ENCODE results near the gene SEMA4C.

The SEMA4C gene

GRCh38 chr2:96819876-96820511, 49.9 kb downstream of the SEMA4C start:
- no peak for DNase-seq (ENCODE audit: low read depth)
- no peak overlapping the region for H3K4me3 ChIP-seq (ENCODE audit: low read length)
- no peak for TF ChIP-seq CTCF (conservative IDR thresholded peaks at IDR 0.05; ENCODE audit: low read length)

- no peak for TF ChIP-seq CTCF (conservative IDR thresholded peaks at IDR 0.05; ENCODE audit: low read length)
- no peak overlapping the region for H3K4me3 ChIP-seq (ENCODE audit: low read length)
- no peak for DNase-seq (ENCODE audit: low read depth)
Observed at GRCh38 chr2:96819128-96819875, 50.6 kb downstream of the SEMA4C start.

- no peak overlapping the region; the same call in 1 of the 2 replicates for H3K4me3 ChIP-seq (ENCODE audit: low read length)
- DNase-seq (ENCODE audit: low read depth), result no peak
Observed at GRCh38 chr2:96817882-96818281, 52.0 kb downstream of the SEMA4C start.

GRCh38 chr2:96816836-96817702, 52.8 kb downstream of the SEMA4C start:
- peak overlapping the region; percentile 65 for H3K4me3 ChIP-seq (ENCODE audit: low read length)
- DNase-seq (ENCODE audit: low read depth), result peak; percentile 15
- TF ChIP-seq CTCF (conservative IDR thresholded peaks at IDR 0.05; ENCODE audit: low read length), result no peak

More at GRCh38 chr2:96817882-96818281, 52.0 kb downstream of the SEMA4C start:
- no peak for TF ChIP-seq CTCF (conservative IDR thresholded peaks at IDR 0.05; ENCODE audit: low read length)

- TF ChIP-seq CTCF (conservative IDR thresholded peaks at IDR 0.05; ENCODE audit: low read length), result peak; percentile 44
- DNase-seq (ENCODE audit: low read depth), result peak; percentile 91
- H3K4me3 ChIP-seq (ENCODE audit: low read length), result peak within 1 kb of the TSS; percentile 68
Observed at GRCh38 chr2:96816127-96816835, 53.6 kb downstream of the SEMA4C start, which contains the start of gene CNNM3. Gene CNNM3, plus strand, starts transcription at chr2:96816268. Its CDS starts 10 bp downstream, at chr2:96816278.

- TF ChIP-seq CTCF (conservative IDR thresholded peaks at IDR 0.05; ENCODE audit: low read length), result 0 out of 2 replicates have a peak, but pooled peaks have one; percentile 19
- H3K4me3 ChIP-seq (ENCODE audit: low read length), result peak overlapping the region; percentile 68
- DNase-seq (ENCODE audit: low read depth), result peak; percentile 60
Observed at GRCh38 chr2:96815326-96816126, 54.4 kb downstream of the SEMA4C start.

Measured in AG10803 (cell line).